K562 (cell line): ENCODE results near the gene GFRAL. TPM values are rescaled to one million over a fixed set of nuclear protein-coding genes. Genes with fewer than 3 reads are reported as not detected.

Experiments used
- ATAC-seq: fragments of 200-7000 bp; cut with Tn5 transposase; 3 replicates; pipeline ENCODE4 v1.9.1; 2020; ENCODE audit warnings: moderate library complexity
- BruUV-seq: library from RNA; stranded (reverse); fragments of 400-500 nt; replicated peaks from 2 replicates; lab custom pipeline; 2021; lab: Mats Ljungman, UMichigan
- CTCF ChIA-PET: fragments of 300-600 bp; formaldehyde crosslinking; extraction: SDS; loops from one replicate; lab custom pipeline; 2021; ENCODE audit warnings: low intra/inter-chr PET ratio; lab: Yijun Ruan, JAX
- POLR2A ChIA-PET: fragments of 300-600, 350-650 bp; sonication (Branson Sonifier 250); formaldehyde crosslinking; extraction: SDS; loops from one replicate; lab custom pipeline; 2021; ENCODE audit warnings: antibody characterized with exemption, inconsistent platforms; lab: Yijun Ruan, JAX
- DNase-seq, 4 experiments: peaks; one replicate each; pipeline versions ENCODE4 v3.0.0 to v3.0.0-alpha.2; 2011 to 2018; ENCODE audit warnings: low spot score in 3 of 4, mixed read lengths in 3 of 4; ENCODE audit errors: extremely low read depth in 1 of 4
- FAIRE-seq: peaks from 2 replicates; lab custom pipeline; 2011; peaks lifted over from hg19 to GRCh38; lab: Jason Lieb, UNC
- H2AFZ ChIP-seq: 2 replicates; pipeline ENCODE4 v1.6.0; 2011; ENCODE audit warnings: low read depth, low read length, control low read depth, inconsistent platforms
- H3K27ac ChIP-seq: fragments of 200-600 bp; 3 replicates; pipeline ENCODE4 v1.8.0; 2011; ENCODE audit warnings: low read depth, mild to moderate bottlenecking, control low read depth, inconsistent platforms, low read length, moderate library complexity, mixed read lengths; ENCODE audit errors: extremely low read depth
- H3K27me3 ChIP-seq, 2 experiments: fragments of 300-600 bp in 1 of 2; 2 replicates in 1 of 2; 3 replicates in 1 of 2; pipeline versions ENCODE4 v1.6.0 to v1.8.0; 2011; ENCODE audit warnings: inconsistent platforms in 2 of 2, low read length in 2 of 2, mild to moderate bottlenecking in 1 of 2, mixed read lengths in 1 of 2, moderate library complexity in 1 of 2; ENCODE audit not compliant: control insufficient read depth in 2 of 2, insufficient read depth in 2 of 2
- H3K36me3 ChIP-seq: fragments of 300-600 bp; 3 replicates; pipeline ENCODE4 v1.8.0; 2011; ENCODE audit warnings: mild to moderate bottlenecking, low read length, inconsistent platforms; ENCODE audit not compliant: control insufficient read depth, insufficient read depth
- H3K4me1 ChIP-seq, 2 experiments: fragments of 200-600 bp in 1 of 2; replicated peaks in 1 of 2; 2 replicates in 1 of 2; 3 replicates in 1 of 2; pipeline versions ENCODE4 v1.5.1 to v1.8.0; 2011; ENCODE audit warnings: inconsistent platforms in 2 of 2, low read length in 2 of 2, mild to moderate bottlenecking in 1 of 2, mixed read lengths in 1 of 2, moderate library complexity in 1 of 2; ENCODE audit not compliant: control insufficient read depth in 2 of 2, insufficient read depth in 2 of 2
- H3K4me2 ChIP-seq: 2 replicates; pipeline ENCODE4 v1.6.1; 2011; ENCODE audit warnings: low read length, control low read depth, inconsistent platforms, mixed read lengths; ENCODE audit not compliant: insufficient read depth
- H3K4me3 ChIP-seq: fragments of 200-600 bp; sonication (generic), shearing (Covaris generic); 2 replicates; pipeline ENCODE4 v1.5.1; 2016; ENCODE audit warnings: control low read depth, inconsistent platforms
- H3K79me2 ChIP-seq: fragments of 200-600 bp; 3 replicates; pipeline ENCODE4 v1.8.0; 2011; ENCODE audit warnings: low read length, inconsistent platforms; ENCODE audit not compliant: control insufficient read depth, insufficient read depth
- H3K9ac ChIP-seq, 2 experiments: 2 replicates each; pipeline versions ENCODE4 v1.6.0 to v1.6.1; 2011; ENCODE audit warnings: low read depth in 2 of 2, low read length in 2 of 2, control low read depth in 1 of 2, inconsistent platforms in 1 of 2, mild to moderate bottlenecking in 1 of 2, mixed read lengths in 1 of 2; ENCODE audit not compliant: insufficient read depth in 1 of 2
- H3K9me1 ChIP-seq: one replicate; pipeline ENCODE4 v1.6.0; 2011; ENCODE audit warnings: inconsistent platforms, mild to moderate bottlenecking, low read length, moderate library complexity; ENCODE audit not compliant: control insufficient read depth, insufficient read depth
- H3K9me3 ChIP-seq: replicated peaks from 2 replicates; pipeline ENCODE4 v1.5.1; 2011; ENCODE audit warnings: low read depth, low read length, inconsistent platforms; ENCODE audit not compliant: control insufficient read depth, insufficient read depth
- H4K20me1 ChIP-seq: replicated peaks from 2 replicates; pipeline ENCODE4 v1.6.1; 2011; ENCODE audit warnings: low read length, inconsistent platforms, mixed read lengths; ENCODE audit not compliant: control insufficient read depth, insufficient read depth
- COPS2 ChIP-seq: fragments of 450-650 bp; conservative IDR thresholded peaks from 2 replicates; pipeline ENCODE4 v1.6.1; 2016; ENCODE audit warnings: mild to moderate bottlenecking, moderate library complexity
- CREBBP ChIP-seq: IDR thresholded peaks from one replicate; pipeline ENCODE4 v1.6.1; 2012; ENCODE audit warnings: low read depth, mild to moderate bottlenecking, control low read depth, inconsistent platforms, low read length
- LEF1 ChIP-seq: fragments of 450-650 bp; IDR thresholded peaks from 2 replicates; pipeline ENCODE4 v1.6.1; 2016; ENCODE audit warnings: mild to moderate bottlenecking
- SAFB ChIP-seq: fragments of 200-400 bp; formaldehyde crosslinking; IDR thresholded peaks from 2 replicates; pipeline ENCODE4 v1.6.1; 2017; ENCODE audit warnings: low read depth, low read length, borderline replicate concordance
- ZKSCAN3 ChIP-seq: fragments of 250-450 bp; sonication (Bioruptor Pico); IDR thresholded peaks from 2 replicates; pipeline ENCODE4 v1.4.0; 2020
- ZZZ3 ChIP-seq: fragments of 450-650 bp; IDR thresholded peaks from 2 replicates; pipeline ENCODE4 v1.6.1; 2016; ENCODE audit warnings: antibody characterized with exemption, mild to moderate bottlenecking, moderate library complexity
- WGBS: fragments of 100-300 bp; shearing (Covaris generic); methylation state at CpG from one replicate; pipeline ENCODE4 v1.1.6; 2016; ENCODE audit warnings: low coverage, mixed read lengths; ENCODE audit not compliant: insufficient coverage; ENCODE audit errors: missing lambda C conversion rate; 5-methylcytosine and 5-hydroxymethylcytosine counted together
- in situ Hi-C: fragments of 300-500 bp; cut with MboI; formaldehyde crosslinking; loops from 4 replicates; pipeline ENCODE4 v1.15.0; 2018; ENCODE audit warnings: inconsistent platforms, mixed read lengths
- intact Hi-C: fragments of 100-400 bp; cut with micrococcal nuclease; formaldehyde crosslinking; loops from 2 replicates; pipeline ENCODE4 v1.14.2; 2022
- polyA plus RNA-seq, 8 experiments: library from polyadenylated mRNA; depleted of rRNA in 4 of 8; stranded (reverse) in 5 of 8; unstranded in 3 of 8; fragments of >200 nt; fragmentation: Nextera tagmentation in 2 of 8; fragmentation: Illumina TruSeq in 1 of 8; extraction: Ambion mirVana in 2 of 8; extraction: Trizol in 1 of 8; gene quantifications; 2 replicates each; pipeline versions ENCODE4 v1.2.1 to v1.2.3, GENCODE V29; 2011 to 2014; ENCODE audit warnings: inconsistent platforms in 1 of 8, missing spikeins in 1 of 8
- total RNA-seq, 7 experiments: library from RNA; depleted of rRNA in 6 of 7; stranded (reverse); fragments of >200 nt in 6 of 7; fragmentation: Illumina TruSeq in 2 of 7; extraction: Trizol in 2 of 7; gene quantifications; 2 replicates each; pipeline versions ENCODE4 v1.2.1 to v1.2.3, GENCODE V29; 2011 to 2021; ENCODE audit warnings: low replicate concordance in 1 of 7
- TF ChIP-seq, protein P1 (sequence below): fragments of 450-650 bp; IDR thresholded peaks from 2 replicates; pipeline ENCODE4 v1.6.1; 2016
- TF ChIP-seq, protein P2 (sequence below): fragments of 250-450 bp; sonication (Bioruptor Pico); IDR thresholded peaks from 2 replicates; pipeline ENCODE4 v1.8.0; 2022; ENCODE audit warnings: inconsistent platforms, mild to moderate bottlenecking, moderate library complexity, borderline replicate concordance

GFRAL gene
- total and polyA plus RNA-seq, 9 of the 15 experiments (the other 6 are each of a cell fraction or from before 2014, with no cell fraction given), result not detected

DNA sequence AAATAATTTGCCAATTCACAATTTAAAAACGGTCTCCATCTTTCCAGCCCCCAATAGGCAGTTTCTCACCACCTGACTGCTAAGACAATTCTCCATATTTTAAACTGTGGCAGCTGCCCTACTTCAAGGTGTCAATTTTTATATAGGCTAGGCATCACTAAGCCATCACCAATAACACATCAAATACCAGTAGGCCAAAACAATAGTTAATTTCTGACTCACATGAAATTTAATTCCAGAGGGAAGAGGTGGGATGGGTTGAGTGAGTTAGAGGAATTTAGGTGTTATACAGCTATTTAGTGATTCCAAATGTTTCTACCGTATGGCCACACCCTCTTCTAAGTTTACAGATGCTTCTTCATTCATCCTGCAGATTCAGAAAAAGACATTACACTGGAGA is 49.9 kb downstream of the GFRAL start:
- in situ Hi-C loops, result no loop called here
- Histone ChIP-seq H3K9ac (no peak overlapping the region), H3K4me2 (no peak overlapping the region), H3K9me3 (no peaks in the 10 kb centered on the region; the same call in 1 of the 2 replicates), H3K4me3 (no peak overlapping the region), H4K20me1 (no peaks in the 10 kb centered on the region), H3K27me3 (no peaks in the 10 kb centered on the region), H2AFZ (no peak overlapping the region), H3K79me2 (no peaks in the 10 kb centered on the region), H3K27ac (no peak overlapping the region), H3K4me1 (no peaks in the 10 kb centered on the region), H3K9me1 (no peaks in the 10 kb centered on the region), H3K36me3 (no peaks in the 10 kb centered on the region)
- POLR2A ChIA-PET, result no interaction called here
- WGBS, result 3% methylated on average over 2 of the region's 2 CpGs
- ATAC-seq (no peak), DNase-seq (no peak), FAIRE-seq (no peak)
- intact Hi-C loops, result no loop called here
- no TSS peak for BruUV-seq
- CTCF ChIA-PET, result no interaction called here
- TF ChIP-seq ZKSCAN3 (no peak), SAFB (no peak), ZZZ3 (no peak), LEF1 (no peak), COPS2 (no peak), CREBBP (no peak)
- TF ChIP-seq, protein P1, sequence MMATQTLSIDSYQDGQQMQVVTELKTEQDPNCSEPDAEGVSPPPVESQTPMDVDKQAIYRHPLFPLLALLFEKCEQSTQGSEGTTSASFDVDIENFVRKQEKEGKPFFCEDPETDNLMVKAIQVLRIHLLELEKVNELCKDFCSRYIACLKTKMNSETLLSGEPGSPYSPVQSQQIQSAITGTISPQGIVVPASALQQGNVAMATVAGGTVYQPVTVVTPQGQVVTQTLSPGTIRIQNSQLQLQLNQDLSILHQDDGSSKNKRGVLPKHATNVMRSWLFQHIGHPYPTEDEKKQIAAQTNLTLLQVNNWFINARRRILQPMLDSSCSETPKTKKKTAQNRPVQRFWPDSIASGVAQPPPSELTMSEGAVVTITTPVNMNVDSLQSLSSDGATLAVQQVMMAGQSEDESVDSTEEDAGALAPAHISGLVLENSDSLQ, result no peak
- TF ChIP-seq, protein P2, sequence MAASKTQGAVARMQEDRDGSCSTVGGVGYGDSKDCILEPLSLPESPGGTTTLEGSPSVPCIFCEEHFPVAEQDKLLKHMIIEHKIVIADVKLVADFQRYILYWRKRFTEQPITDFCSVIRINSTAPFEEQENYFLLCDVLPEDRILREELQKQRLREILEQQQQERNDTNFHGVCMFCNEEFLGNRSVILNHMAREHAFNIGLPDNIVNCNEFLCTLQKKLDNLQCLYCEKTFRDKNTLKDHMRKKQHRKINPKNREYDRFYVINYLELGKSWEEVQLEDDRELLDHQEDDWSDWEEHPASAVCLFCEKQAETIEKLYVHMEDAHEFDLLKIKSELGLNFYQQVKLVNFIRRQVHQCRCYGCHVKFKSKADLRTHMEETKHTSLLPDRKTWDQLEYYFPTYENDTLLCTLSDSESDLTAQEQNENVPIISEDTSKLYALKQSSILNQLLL (CRISPR knock-in tag), result no peak
